Spleen (tissue), 11 donors: ENCODE data around the gene SIAH2. TPM values are rescaled to one million over a fixed set of nuclear protein-coding genes. Genes with fewer than 3 reads are reported as not detected.

ENCODE experiments used
- DNase-seq: peaks from one replicate; pipeline ENCODE4 v3.0.0-alpha.2; 2020
- H3K27ac ChIP-seq, 8 donors: fragments of 200-600 bp; sonication (generic) in 7 of 8; 1 replicate in 4 of 8; 2 replicates in 4 of 8; pipeline versions ENCODE4 v1.5.0 to v1.8.0; 2016 to 2021; ENCODE audit warnings: inconsistent platforms in 4 of 8, mild to moderate bottlenecking in 4 of 8, moderate library complexity in 1 of 8
- H3K27me3 ChIP-seq, 7 donors: fragments of 200-600 bp; sonication (generic) in 6 of 7; replicated peaks in 1 of 7; 1 replicate in 4 of 7; 2 replicates in 3 of 7; pipeline versions ENCODE4 v1.5.0 to v1.8.0; 2016 to 2021; ENCODE audit warnings: inconsistent platforms in 3 of 7, mild to moderate bottlenecking in 1 of 7
- H3K36me3 ChIP-seq, 6 donors: fragments of 200-600 bp; sonication (generic) in 5 of 6; 1 replicate in 4 of 6; 2 replicates in 2 of 6; pipeline versions ENCODE4 v1.5.0 to v1.8.0; 2016 to 2021; ENCODE audit warnings: inconsistent platforms in 2 of 6
- H3K4me1 ChIP-seq, 6 donors: fragments of 200-600 bp; sonication (generic) in 5 of 6; 1 replicate in 3 of 6; 2 replicates in 3 of 6; pipeline versions ENCODE4 v1.5.0 to v1.8.0; 2016 to 2021; ENCODE audit warnings: inconsistent platforms in 3 of 6
- H3K4me3 ChIP-seq, 8 donors: fragments of 200-600 bp; sonication (generic) in 7 of 8; 1 replicate in 4 of 8; 2 replicates in 4 of 8; pipeline versions ENCODE4 v1.5.0 to v1.8.0; 2016 to 2021; ENCODE audit warnings: inconsistent platforms in 4 of 8, mild to moderate bottlenecking in 4 of 8, moderate library complexity in 2 of 8
- H3K9me3 ChIP-seq, 8 donors: fragments of 200-600 bp; sonication (generic) in 7 of 8; 1 replicate in 4 of 8; 2 replicates in 4 of 8; pipeline versions ENCODE4 v1.5.0 to v1.8.0; 2016 to 2021; ENCODE audit warnings: inconsistent platforms in 4 of 8
- POLR2A ChIP-seq, 3 donors: fragments of 450-650 bp; IDR thresholded peaks; one replicate each; pipeline ENCODE4 v1.5.1; 2017; ENCODE audit warnings: antibody characterized with exemption in 3 of 3, mild to moderate bottlenecking in 1 of 3
- POLR2AphosphoS5 ChIP-seq, 3 donors: sonication (generic); formaldehyde crosslinking; IDR thresholded peaks; one replicate each; pipeline ENCODE4 v1.5.1; 2017; ENCODE audit warnings: antibody characterized with exemption in 3 of 3
- WGBS, 5 donors: extraction: QIAGEN DNeasy Blood & Tissue Kit in 3 of 5; methylation state at CpG; one replicate each; pipeline versions ENCODE4 v1.1.5 to v1.1.7; 2013 to 2018; 5-methylcytosine and 5-hydroxymethylcytosine counted together
- intact Hi-C: fragments of 100-400 bp; cut with DNase I; formaldehyde crosslinking; loops from one replicate; pipeline ENCODE4 v1.15.0; 2023; ENCODE audit warnings: low total_unique reads
- polyA plus RNA-seq, 3 donors: library from polyadenylated mRNA; stranded (reverse); fragments of 200-250 nt; gene quantifications; one replicate each; pipeline ENCODE4 v1.2.1, GENCODE V29; 2013
- total RNA-seq, 7 donors: library from RNA; depleted of rRNA in 3 of 7; stranded (reverse); fragments of >200 nt in 3 of 7; fragmentation: NEBNext Ultra II Directional in 4 of 7; extraction: Animal tissue kit (Norgen Biotek cat#: 25700) in 4 of 7; gene quantifications; one replicate each; pipeline versions ENCODE4 v1.1.0 to v1.2.1, GENCODE V29; 2016 to 2021
- TF ChIP-seq, protein P1 (sequence below), 11 experiments: fragments of 200-600 bp in 7 of 11; fragments of 450-650 bp in 4 of 11; sonication (generic) in 4 of 11; IDR thresholded peaks in 8 of 11; conservative IDR thresholded peaks in 3 of 11; 1 replicate in 7 of 11; 2 replicates in 4 of 11; pipeline versions ENCODE4 v1.4.0 to v1.8.0; 2016 to 2021; ENCODE audit warnings: antibody characterized with exemption in 11 of 11, inconsistent platforms in 4 of 11, mild to moderate bottlenecking in 1 of 11
- donor health status: healthy with polysubstance abuse.
- donor health status: DM: no; HTN: no; CAD: no; lungs with moderate emphysema.
- donor health status: DM: no; HTN: no; CAD: no.
- donor health status: Bipolar disorder and iron deficiency.
- donor health status: healthy.
- donor health status: DM: no; HTN: no; CAD: no.
- donor health status: DM: yes; HTN: yes; CAD: no.

SIAH2 gene
- total and polyA plus RNA-seq, 10 donors, result 13.6 to 71.3 (median 27.4) TPM

DNA sequence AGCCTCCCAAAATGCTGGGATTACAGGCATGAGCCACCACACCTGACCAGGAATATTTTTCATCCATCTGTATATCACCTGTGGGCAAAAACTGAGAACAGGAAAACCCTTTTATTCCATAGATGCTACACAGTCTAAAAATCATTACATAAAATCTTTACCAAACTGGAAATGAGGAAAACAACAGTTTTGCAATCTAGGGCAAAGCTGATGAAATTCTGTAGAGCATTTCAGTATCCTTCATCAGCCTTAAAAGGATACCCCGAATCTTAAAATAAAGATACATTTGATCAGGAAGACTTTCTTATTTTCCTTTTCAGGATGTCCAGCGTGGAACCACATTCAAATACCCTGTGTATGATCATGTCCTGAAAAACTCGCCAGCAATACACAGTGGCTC is 7.1 kb downstream of the SIAH2 start:
- WGBS, 5 donors, result 71 to 86% (median 80%) methylated on average over 3 of the region's 3 CpGs
- Histone ChIP-seq H3K27ac (peak overlapping the region in 3 of 8 donors; percentile 34 to 59 (median 55)), H3K9me3 (no peaks in the 10 kb centered on the region), H3K27me3 (no peaks in the 10 kb centered on the region), H3K4me1 (peaks cover 13 to 99% (median 81%) of the 10 kb centered on the region in 6 donors), H3K36me3 (peaks cover 0 to 35% (median 3%) of the 10 kb centered on the region in 6 donors), H3K4me3 (no peak overlapping the region)
- TF ChIP-seq POLR2A (IDR thresholded peaks at IDR 0.05) (no peak), POLR2AphosphoS5 (IDR thresholded peaks at IDR 0.05) (no peak)
- TF ChIP-seq, protein P1, sequence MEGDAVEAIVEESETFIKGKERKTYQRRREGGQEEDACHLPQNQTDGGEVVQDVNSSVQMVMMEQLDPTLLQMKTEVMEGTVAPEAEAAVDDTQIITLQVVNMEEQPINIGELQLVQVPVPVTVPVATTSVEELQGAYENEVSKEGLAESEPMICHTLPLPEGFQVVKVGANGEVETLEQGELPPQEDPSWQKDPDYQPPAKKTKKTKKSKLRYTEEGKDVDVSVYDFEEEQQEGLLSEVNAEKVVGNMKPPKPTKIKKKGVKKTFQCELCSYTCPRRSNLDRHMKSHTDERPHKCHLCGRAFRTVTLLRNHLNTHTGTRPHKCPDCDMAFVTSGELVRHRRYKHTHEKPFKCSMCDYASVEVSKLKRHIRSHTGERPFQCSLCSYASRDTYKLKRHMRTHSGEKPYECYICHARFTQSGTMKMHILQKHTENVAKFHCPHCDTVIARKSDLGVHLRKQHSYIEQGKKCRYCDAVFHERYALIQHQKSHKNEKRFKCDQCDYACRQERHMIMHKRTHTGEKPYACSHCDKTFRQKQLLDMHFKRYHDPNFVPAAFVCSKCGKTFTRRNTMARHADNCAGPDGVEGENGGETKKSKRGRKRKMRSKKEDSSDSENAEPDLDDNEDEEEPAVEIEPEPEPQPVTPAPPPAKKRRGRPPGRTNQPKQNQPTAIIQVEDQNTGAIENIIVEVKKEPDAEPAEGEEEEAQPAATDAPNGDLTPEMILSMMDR (IDR thresholded peaks at IDR 0.05 in 8 of 11, conservative IDR thresholded peaks at IDR 0.05 in 3 of 11), result no peak
- intact Hi-C loops, result no loop called here
- no peak for DNase-seq

DNA sequence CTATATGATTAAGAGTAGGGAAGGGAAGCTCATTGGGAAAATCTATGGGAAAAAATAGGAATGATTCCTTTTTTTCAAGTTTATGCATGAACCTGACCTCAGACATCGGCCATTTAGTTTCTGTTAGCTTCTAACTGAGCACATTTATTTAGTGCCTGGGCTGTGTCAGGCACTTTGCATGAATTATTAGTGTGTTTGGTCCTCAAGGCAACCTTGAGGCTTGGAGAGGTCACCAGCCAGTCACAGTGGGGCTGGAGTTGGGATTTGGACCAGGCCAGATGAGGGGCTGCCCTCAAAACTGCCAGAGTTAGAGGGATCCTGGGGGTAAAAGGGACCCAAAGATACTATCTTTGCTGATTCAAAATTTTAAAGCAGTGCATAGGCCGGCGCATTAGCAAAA is 8.1 kb downstream of the SIAH2 start:
- Histone ChIP-seq H3K36me3 (peaks cover 0 to 39% (median 3%) of the 10 kb centered on the region in 6 donors), H3K4me3 (no peak overlapping the region), H3K9me3 (no peaks in the 10 kb centered on the region), H3K27ac (no peak overlapping the region), H3K27me3 (no peaks in the 10 kb centered on the region), H3K4me1 (peaks cover 6 to 99% (median 76%) of the 10 kb centered on the region in 6 donors)
- TF ChIP-seq, protein P1 (IDR thresholded peaks at IDR 0.05 in 8 of 11, conservative IDR thresholded peaks at IDR 0.05 in 3 of 11), result no peak
- no peak for TF ChIP-seq POLR2A (IDR thresholded peaks at IDR 0.05)
- no peak for TF ChIP-seq POLR2AphosphoS5 (IDR thresholded peaks at IDR 0.05)
- intact Hi-C loops, result no loop called here
- DNase-seq, result no peak
- WGBS, 5 donors, result 67 to 99% (median 93%) methylated on average over 3 of the region's 3 CpGs

DNA sequence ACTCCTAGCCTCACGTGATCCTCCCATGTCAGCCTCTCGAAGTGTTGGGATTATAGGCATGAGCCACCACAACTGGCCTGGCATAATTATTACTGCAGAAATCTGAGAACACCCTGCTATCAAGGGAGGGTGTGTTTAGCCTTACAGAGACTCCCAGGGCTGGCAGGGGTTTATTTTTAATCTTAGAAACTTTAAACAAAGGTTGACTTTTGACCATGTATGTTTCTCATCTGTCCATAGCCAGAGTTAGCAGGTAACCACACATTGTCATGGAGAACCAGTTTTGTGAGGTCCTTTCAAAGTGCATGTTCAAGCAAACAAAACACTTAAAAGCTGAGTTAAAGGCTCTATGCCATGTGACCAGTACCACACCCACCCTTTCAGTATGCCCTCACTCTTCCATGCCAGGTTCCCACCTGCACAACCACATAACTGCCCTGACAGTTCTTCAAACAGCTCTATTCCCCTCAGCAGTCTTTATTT is 11.1 kb downstream of the SIAH2 start:
- Histone ChIP-seq H3K9me3 (no peaks in the 10 kb centered on the region), H3K27me3 (no peaks in the 10 kb centered on the region), H3K4me3 (no peak overlapping the region), H3K27ac (no peak overlapping the region), H3K36me3 (peaks cover 0 to 32% (median 3%) of the 10 kb centered on the region in 6 donors), H3K4me1 (peaks cover 0 to 99% (median 74%) of the 10 kb centered on the region in 6 donors)
- DNase-seq, result no peak
- intact Hi-C loops, result no loop called here
- 83 to 95% (median 89%) methylated on average over 2 of the region's 2 CpGs for WGBS, 5 donors
- no peak for TF ChIP-seq POLR2AphosphoS5 (IDR thresholded peaks at IDR 0.05)
- no peak for TF ChIP-seq POLR2A (IDR thresholded peaks at IDR 0.05)
- TF ChIP-seq, protein P1 (IDR thresholded peaks at IDR 0.05 in 8 of 11, conservative IDR thresholded peaks at IDR 0.05 in 3 of 11), result no peak

DNA sequence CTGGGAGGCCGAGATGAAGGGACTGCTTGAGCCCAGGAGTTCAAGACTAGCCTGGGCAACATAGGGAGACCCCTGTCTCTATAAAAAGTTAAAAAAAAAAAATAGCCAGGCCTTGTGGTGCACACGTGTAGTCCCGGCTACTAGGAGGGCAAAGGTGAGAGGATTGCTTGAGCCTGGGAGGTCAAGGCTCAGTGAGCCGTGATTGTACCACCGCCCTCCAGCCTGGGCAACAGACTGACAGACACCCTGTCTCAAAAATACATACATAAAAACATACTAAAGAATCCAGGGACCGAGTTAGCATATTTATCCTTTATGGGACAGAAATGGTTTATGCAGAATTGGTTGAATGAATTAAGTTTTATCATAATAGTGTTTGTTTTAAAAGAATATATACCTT is 13.7 kb downstream of the SIAH2 start:
- 71 to 86% (median 76%) methylated on average over 6 of the region's 6 CpGs for WGBS, 5 donors

More for the DNA sequence above, 13.7 kb downstream of the SIAH2 start:
- DNase-seq, result no peak
- peaks cover 0 to 98% (median 69%) of the 10 kb centered on the region in 6 donors for H3K4me1 ChIP-seq
- peak overlapping the region in 1 of 8 donors; percentile 65 for H3K27ac ChIP-seq
- H3K36me3 ChIP-seq, result peaks cover 0 to 30% (median 3%) of the 10 kb centered on the region in 6 donors
- H3K4me3 ChIP-seq, result no peak overlapping the region
- no peaks in the 10 kb centered on the region for H3K27me3 ChIP-seq
- no peak for TF ChIP-seq POLR2A (IDR thresholded peaks at IDR 0.05)
- TF ChIP-seq POLR2AphosphoS5 (IDR thresholded peaks at IDR 0.05), result no peak
- TF ChIP-seq, protein P1 (IDR thresholded peaks at IDR 0.05 in 8 of 11, conservative IDR thresholded peaks at IDR 0.05 in 3 of 11), result no peak
- intact Hi-C loops, result no loop called here
- H3K9me3 ChIP-seq, result no peaks in the 10 kb centered on the region
